ENCODE measurements around the gene ALAS2. TPM values are rescaled to one million over a fixed set of nuclear protein-coding genes. Genes with fewer than 3 reads are reported as not detected.

ALAS2 gene
- total RNA-seq, 1 donor from 2014 or later: 1.1 TPM

Other genes starting within 250 kb of the ALAS2 start
- gene ITIH6, start 232.7 kb downstream of the ALAS2 start, total RNA-seq: not detected
- gene MAGED2, start 223.2 kb downstream of the ALAS2 start, total RNA-seq: 62.9 TPM
- 3.9 TPM for gene TRO, start 110.2 kb downstream of the ALAS2 start, total RNA-seq
- gene PFKFB1, start 36.8 kb downstream of the ALAS2 start, total RNA-seq: 18.5 TPM
- gene APEX2, start 30.6 kb downstream of the ALAS2 start, total RNA-seq: 13.1 TPM
- not detected for gene PAGE2B, start 44.1 kb upstream of the ALAS2 start, total RNA-seq
- not detected for gene PAGE2, start 58.0 kb upstream of the ALAS2 start, total RNA-seq
- not detected for gene PAGE5, start 189.4 kb upstream of the ALAS2 start, total RNA-seq
- not detected for gene PAGE3, start 233.9 kb upstream of the ALAS2 start, total RNA-seq